Stimulated activated naive CD8-positive, alpha-beta T cell treated with anti-CD3 and anti-CD28 coated beads, Interleukin-15, Interleukin-2, amounts not matched to agents 100 ng/mL and 50 ng/mL, for 24 hours (primary cell): ENCODE measurements around the gene OR6X1.

ENCODE experiments used
- H3K27ac Mint-ChIP-seq: one replicate; pipeline ENCODE4 v1.8.0; 2021; ENCODE audit warnings: mild to moderate bottlenecking, mixed read lengths
- H3K27me3 Mint-ChIP-seq: one replicate; pipeline ENCODE4 v1.8.0; 2021; ENCODE audit warnings: mixed read lengths
- H3K36me3 Mint-ChIP-seq: one replicate; pipeline ENCODE4 v1.8.0; 2021; ENCODE audit warnings: low read depth, mixed read lengths
- H3K4me1 Mint-ChIP-seq: one replicate; pipeline ENCODE4 v1.8.0; 2021; ENCODE audit warnings: low read depth, mixed read lengths
- H3K4me3 Mint-ChIP-seq: one replicate; pipeline ENCODE4 v1.8.0; 2021; ENCODE audit warnings: mild to moderate bottlenecking, mixed read lengths
- H3K9me3 Mint-ChIP-seq: one replicate; pipeline ENCODE4 v1.8.0; 2021; ENCODE audit warnings: mixed read lengths

OR6X1 gene, protein sequence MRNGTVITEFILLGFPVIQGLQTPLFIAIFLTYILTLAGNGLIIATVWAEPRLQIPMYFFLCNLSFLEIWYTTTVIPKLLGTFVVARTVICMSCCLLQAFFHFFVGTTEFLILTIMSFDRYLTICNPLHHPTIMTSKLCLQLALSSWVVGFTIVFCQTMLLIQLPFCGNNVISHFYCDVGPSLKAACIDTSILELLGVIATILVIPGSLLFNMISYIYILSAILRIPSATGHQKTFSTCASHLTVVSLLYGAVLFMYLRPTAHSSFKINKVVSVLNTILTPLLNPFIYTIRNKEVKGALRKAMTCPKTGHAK

DNA sequence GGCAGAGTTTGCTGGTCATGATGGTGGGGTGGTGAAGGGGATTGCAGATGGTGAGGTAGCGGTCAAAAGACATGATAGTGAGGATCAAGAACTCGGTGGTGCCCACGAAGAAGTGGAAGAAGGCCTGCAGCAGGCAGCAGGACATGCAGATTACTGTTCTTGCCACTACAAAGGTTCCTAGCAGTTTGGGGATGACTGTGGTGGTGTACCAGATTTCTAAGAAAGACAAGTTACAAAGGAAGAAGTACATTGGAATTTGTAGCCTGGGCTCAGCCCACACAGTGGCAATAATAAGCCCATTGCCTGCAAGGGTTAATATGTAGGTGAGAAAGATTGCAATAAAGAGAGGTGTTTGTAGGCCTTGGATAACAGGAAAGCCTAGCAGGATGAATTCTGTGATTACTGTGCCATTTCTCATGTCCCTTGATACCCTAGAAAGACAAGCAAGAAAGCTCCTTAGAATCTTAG lies at the start of gene OR6X1:
OR6X1 (minus strand) TSS at position 418 of the 468 bp plus-strand sequence; CDS start at position 418, 0 bp downstream.
- Mint-ChIP-seq H3K36me3 (no peaks in the 10 kb centered on the region), H3K27me3 (peaks cover 45% of the 10 kb centered on the region), H3K4me3 (no peak within 1 kb of the TSS), H3K27ac (no peak within 1 kb of the TSS), H3K4me1 (no peaks in the 10 kb centered on the region), H3K9me3 (no peaks in the 10 kb centered on the region)

DNA sequence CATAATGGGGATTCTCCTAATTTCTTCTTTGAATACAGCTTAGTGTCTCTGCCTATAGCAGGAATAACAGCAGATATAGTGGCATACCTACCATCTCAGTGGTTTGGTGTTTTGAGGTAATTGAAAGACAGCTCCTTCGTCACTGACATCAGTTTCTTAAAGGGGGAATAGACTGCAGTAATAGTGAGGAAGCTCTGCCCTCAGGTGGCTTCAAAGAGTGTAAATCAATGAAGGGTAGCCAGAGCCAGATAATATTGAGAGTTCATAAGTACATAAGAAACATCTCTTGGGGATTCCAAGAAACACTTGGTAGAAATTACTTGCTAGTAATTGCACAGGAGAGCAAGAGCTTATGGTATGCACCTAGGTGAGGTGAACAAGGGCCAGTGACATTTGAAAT lies 47.4 kb upstream of the OR6X1 start:
- H3K36me3 Mint-ChIP-seq: no peaks in the 10 kb centered on the region
- no peak overlapping the region for H3K27ac Mint-ChIP-seq
- H3K4me3 Mint-ChIP-seq: no peak overlapping the region
- no peaks in the 10 kb centered on the region for H3K4me1 Mint-ChIP-seq
- H3K27me3 Mint-ChIP-seq: peaks cover 4% of the 10 kb centered on the region
- H3K9me3 Mint-ChIP-seq: no peaks in the 10 kb centered on the region

DNA sequence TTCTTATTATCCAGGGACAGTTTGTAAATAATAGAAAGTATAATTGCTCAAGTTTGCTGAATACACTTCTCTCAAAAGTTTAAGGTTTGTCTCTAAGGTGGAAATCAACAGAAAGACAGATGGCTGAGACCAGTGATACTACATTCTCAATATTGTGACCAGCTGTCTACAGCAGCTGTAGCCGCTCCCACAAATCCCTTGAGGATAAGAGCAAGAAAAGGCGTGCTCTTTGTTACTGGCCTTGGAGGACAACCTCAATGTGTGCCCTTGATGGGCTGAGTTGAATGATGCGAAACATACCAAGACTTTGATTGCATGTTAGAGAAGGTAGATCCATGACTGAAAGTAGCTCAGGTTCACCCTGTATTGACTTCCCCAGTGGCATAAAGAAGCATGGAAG lies 45.7 kb upstream of the OR6X1 start:
- Mint-ChIP-seq H3K4me3 (no peak overlapping the region), H3K27me3 (peaks cover 4% of the 10 kb centered on the region), H3K9me3 (no peaks in the 10 kb centered on the region), H3K36me3 (no peaks in the 10 kb centered on the region), H3K27ac (no peak overlapping the region), H3K4me1 (no peaks in the 10 kb centered on the region)

DNA sequence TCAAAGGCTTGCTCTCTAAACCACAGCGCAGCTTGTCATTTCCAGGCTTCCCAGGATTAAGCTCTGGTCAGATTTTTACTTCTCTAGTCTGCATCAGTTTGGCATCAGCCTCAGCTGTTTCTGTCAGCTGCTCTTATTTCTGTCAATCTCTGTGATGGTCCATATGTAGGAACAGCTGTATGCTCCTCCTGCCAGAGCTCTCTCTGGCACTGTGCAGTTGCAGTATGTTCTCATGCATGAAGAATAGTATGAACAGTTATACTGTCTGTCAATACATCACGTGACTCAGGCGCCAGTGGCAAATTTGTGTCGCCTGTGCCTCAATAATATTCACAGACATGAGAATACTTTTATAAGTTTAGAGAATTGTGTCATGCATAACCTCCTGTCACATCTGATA lies 45.1 kb upstream of the OR6X1 start:
- peaks cover 4% of the 10 kb centered on the region for H3K27me3 Mint-ChIP-seq
- no peak overlapping the region for H3K27ac Mint-ChIP-seq
- H3K9me3 Mint-ChIP-seq: no peaks in the 10 kb centered on the region
- H3K4me3 Mint-ChIP-seq: no peak overlapping the region
- no peaks in the 10 kb centered on the region for H3K4me1 Mint-ChIP-seq
- no peaks in the 10 kb centered on the region for H3K36me3 Mint-ChIP-seq

DNA sequence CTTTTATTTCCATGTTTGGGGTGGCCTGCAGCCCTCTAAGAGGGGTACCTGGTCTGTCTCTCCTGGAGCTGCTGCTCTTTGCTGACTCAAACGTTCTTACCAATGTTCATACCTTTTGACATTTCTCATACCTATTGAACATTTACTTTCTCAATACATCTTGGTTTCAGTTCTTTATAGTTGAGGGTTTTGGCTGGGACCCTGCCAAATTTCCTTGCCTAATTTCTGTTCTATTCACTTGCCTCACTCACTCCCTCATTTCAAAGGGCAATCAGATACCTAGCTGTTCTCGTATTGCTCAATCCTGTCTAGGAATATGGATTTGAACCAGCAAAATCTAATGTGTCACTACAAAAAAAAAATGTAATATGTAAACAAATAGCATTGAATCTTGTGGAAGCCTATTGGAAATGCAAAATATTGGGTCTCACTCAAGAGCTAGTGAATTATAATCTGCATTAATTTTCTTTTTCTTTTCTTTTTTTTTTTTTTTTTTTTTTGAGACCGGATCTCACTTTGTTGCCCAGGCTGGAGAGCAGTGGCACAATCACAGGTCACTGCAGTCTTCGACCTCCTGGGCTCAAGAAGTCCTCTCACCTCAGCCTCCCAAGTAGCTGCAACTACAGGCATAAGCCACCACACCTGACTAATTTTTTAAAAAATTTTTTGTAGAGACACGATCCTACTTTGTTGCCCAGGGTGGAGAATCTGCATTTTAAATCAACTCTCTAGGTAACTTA lies 44.4 kb upstream of the OR6X1 start:
- H3K4me1 Mint-ChIP-seq: no peaks in the 10 kb centered on the region
- H3K27me3 Mint-ChIP-seq: peaks cover 4% of the 10 kb centered on the region
- H3K36me3 Mint-ChIP-seq: no peaks in the 10 kb centered on the region
- H3K27ac Mint-ChIP-seq: no peak overlapping the region
- no peaks in the 10 kb centered on the region for H3K9me3 Mint-ChIP-seq
- H3K4me3 Mint-ChIP-seq: no peak overlapping the region

DNA sequence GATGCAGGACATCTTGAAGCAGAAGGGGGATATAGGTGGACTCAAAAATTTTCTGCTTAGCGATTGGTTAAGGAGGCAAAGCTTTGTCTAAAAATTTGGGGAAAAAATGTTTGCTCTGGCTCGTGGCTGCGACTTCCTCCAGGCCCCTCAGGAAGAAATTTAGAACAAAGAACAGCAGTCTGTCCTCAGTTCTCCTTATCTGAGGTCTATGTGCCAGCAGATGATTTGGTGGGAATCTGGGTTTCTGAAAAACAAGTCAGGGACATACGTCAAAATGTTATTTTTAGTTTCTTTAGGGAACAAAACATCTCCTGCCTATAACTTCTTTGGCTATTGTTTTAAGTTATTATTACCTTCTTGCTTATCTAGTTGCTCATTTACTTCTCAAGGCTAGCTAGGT lies 43.8 kb upstream of the OR6X1 start:
- peaks cover 5% of the 10 kb centered on the region for H3K27me3 Mint-ChIP-seq
- H3K36me3 Mint-ChIP-seq: no peaks in the 10 kb centered on the region
- no peaks in the 10 kb centered on the region for H3K4me1 Mint-ChIP-seq
- H3K27ac Mint-ChIP-seq: no peak overlapping the region
- H3K9me3 Mint-ChIP-seq: no peaks in the 10 kb centered on the region
- no peak overlapping the region for H3K4me3 Mint-ChIP-seq

DNA sequence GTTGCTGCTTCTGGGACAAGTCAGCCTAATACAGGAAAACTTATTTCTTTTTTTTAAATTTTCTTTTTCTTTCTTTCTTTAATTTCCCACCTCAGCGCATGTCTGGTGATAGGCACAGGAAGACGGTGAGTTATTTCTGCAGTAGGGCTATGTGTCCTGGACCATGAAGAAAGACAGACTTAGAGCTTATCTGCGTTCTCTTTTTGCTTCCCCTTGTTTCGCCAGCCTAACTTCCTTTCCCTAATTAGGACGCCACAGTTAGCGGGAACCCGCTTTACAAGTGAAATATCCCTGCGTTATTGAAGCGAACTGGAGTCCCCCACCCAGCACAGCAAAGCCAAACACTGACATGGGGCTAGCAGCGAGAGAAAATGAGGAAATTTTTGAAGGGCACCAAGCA lies 43.2 kb upstream of the OR6X1 start:
- no peaks in the 10 kb centered on the region for H3K9me3 Mint-ChIP-seq
- H3K27me3 Mint-ChIP-seq: peaks cover 4% of the 10 kb centered on the region
- no peak overlapping the region for H3K27ac Mint-ChIP-seq
- no peaks in the 10 kb centered on the region for H3K4me1 Mint-ChIP-seq
- H3K4me3 Mint-ChIP-seq: no peak overlapping the region
- H3K36me3 Mint-ChIP-seq: no peaks in the 10 kb centered on the region

DNA sequence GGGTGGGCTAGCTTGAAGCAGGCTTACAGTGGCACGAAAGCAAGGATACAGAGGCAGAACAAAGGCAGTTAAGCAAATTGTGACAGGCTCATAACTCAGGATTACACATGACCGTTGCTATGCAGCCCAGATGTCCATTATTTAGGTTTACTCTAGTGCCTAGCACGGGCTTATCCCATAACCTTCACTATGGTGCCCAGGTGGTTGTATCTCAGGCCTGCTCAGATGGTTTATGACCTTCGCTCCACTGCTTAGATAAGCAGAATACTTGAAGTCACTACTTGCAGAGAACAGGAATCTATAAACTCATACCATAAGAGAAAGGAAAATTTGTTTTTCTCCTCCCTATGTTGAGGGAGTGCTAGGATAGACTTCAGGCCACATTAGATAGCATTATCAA lies 42.8 kb upstream of the OR6X1 start:
- Mint-ChIP-seq H3K36me3 (no peaks in the 10 kb centered on the region), H3K27me3 (peaks cover 4% of the 10 kb centered on the region), H3K4me1 (no peaks in the 10 kb centered on the region), H3K4me3 (no peak overlapping the region), H3K27ac (no peak overlapping the region), H3K9me3 (no peaks in the 10 kb centered on the region)

DNA sequence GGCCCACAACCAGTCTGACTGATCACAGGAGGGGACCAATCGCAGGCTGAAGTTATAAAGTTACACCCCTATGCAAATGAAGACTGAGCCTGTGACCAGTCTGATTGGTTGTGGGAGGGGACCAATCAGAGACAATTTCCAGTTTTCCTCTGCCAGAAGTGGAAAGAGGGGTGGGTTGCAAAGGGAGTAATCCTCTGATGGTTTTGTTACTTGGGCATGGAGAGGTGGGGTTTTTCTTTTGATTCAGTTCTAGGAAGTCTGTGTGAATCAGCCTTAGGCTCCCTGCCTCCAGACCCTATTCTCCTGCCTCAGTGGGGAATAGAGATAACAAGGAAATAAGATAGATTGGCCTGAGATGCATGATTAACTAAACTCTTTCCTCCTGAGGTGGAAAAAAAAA lies 41.9 kb upstream of the OR6X1 start:
- H3K4me3 Mint-ChIP-seq: no peak overlapping the region
- no peaks in the 10 kb centered on the region for H3K4me1 Mint-ChIP-seq
- peaks cover 4% of the 10 kb centered on the region for H3K27me3 Mint-ChIP-seq
- no peaks in the 10 kb centered on the region for H3K9me3 Mint-ChIP-seq
- H3K27ac Mint-ChIP-seq: no peak overlapping the region
- H3K36me3 Mint-ChIP-seq: no peaks in the 10 kb centered on the region

DNA sequence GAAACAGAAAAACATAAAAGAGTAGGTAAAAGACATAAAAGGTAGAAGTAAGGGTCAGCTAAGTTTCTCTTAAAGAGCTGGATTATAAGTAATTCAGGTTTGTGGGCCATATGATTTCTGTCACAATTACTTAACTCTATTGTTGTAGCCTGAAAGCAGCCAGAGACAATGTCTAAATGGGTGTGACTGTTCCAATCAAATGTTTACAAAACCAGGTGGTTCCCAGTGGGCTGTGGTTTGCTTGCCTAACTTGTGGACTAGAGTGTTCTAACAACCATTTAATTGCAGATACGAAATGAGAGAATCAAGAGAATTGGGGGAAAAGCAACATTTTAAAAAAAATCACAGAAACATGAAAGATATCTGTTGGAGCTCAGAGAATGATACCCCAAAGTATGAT lies 29.2 kb upstream of the OR6X1 start:
- Mint-ChIP-seq H3K27ac (no peak overlapping the region), H3K4me3 (no peak overlapping the region), H3K27me3 (peaks cover 26% of the 10 kb centered on the region), H3K9me3 (no peaks in the 10 kb centered on the region), H3K36me3 (no peaks in the 10 kb centered on the region), H3K4me1 (no peaks in the 10 kb centered on the region)

DNA sequence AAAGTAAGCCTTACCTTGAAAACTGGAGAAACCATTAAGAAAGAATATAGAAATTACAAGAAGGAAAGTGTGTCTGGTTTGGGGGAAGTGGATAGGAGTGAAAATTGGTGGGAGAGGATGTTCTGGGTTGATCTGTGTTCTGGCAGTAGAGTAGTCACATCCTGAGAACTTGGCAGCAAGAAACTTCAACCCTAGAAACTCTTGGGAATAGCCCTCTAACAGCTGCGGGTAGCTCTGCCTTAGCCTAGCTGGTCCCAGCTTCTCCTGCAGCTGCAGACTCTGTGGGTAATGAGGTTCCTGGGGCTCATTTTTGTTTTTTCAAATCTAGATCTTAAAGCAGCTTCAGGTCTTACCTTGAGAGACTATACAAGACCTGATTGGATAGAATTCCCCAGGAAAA lies 24.2 kb upstream of the OR6X1 start:
- Mint-ChIP-seq H3K27me3 (peaks cover 9% of the 10 kb centered on the region), H3K4me3 (no peak overlapping the region), H3K36me3 (no peaks in the 10 kb centered on the region)

DNA sequence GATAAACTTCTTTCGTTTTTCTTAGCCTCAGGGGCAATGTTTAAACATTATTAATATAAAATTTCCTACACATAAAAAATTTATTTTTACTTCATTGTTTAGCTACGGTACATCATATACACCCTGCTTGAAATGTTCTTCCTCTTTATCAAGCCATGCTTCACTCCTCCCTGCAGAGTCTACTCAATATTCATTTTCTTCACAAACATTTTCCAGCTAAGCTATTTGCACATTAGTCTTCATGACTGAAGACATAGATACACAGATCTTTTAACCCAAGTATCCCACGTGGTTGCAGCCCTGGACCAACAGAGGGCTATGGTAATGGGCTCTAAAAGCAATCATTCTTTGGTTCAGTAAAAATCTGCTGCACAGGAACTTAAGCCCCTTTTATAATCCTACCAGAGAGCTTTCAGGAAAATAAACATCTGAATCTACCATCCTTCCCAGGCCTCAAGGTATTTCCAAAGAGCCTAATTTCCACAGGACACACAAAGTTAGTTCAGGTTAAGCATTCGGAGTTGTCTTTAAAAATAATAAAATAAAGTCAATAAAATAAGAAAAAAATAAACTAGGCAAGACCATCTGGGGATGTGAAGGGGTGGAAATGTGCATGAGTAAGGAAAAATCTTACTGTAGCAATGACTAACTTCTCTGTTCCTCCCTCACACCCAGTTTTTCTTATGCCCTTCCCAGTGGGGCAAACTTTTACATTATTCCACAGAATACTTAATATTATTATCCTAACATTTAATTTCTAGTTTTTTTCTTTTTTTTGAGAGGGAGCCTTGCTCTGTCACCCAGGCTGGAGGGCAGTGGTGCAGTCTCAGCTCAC lies 21.6 kb upstream of the OR6X1 start:
- Mint-ChIP-seq H3K36me3 (no peaks in the 10 kb centered on the region), H3K27ac (no peak overlapping the region), H3K4me3 (no peak overlapping the region), H3K9me3 (no peaks in the 10 kb centered on the region), H3K27me3 (no peaks in the 10 kb centered on the region), H3K4me1 (no peaks in the 10 kb centered on the region)

More for the DNA sequence above, 24.2 kb upstream of the OR6X1 start:
- H3K4me1 Mint-ChIP-seq: no peaks in the 10 kb centered on the region
- H3K9me3 Mint-ChIP-seq: no peaks in the 10 kb centered on the region
- H3K27ac Mint-ChIP-seq: no peak overlapping the region

DNA sequence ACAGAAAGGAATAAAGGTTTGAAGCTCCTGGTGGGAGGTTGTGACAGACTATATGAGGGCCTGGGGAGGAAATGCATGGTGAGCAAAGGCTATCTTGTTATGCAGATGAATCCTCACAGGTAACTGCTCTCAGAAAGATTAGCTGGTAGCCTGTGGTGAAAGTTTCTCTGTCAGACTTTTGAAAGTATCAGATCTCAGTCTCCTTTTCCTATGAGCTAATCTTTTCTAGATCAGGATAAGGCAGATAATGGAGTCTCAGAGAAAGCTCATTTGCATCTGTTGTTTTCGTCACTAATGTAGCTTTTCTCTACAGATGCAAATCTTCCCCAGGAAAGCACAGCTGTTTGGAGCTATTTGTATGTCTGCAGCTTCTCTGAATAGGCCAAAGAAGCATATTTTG lies 21.0 kb upstream of the OR6X1 start:
- Mint-ChIP-seq H3K36me3 (no peaks in the 10 kb centered on the region), H3K27me3 (no peaks in the 10 kb centered on the region), H3K4me3 (no peak overlapping the region), H3K4me1 (no peaks in the 10 kb centered on the region), H3K9me3 (no peaks in the 10 kb centered on the region), H3K27ac (no peak overlapping the region)

DNA sequence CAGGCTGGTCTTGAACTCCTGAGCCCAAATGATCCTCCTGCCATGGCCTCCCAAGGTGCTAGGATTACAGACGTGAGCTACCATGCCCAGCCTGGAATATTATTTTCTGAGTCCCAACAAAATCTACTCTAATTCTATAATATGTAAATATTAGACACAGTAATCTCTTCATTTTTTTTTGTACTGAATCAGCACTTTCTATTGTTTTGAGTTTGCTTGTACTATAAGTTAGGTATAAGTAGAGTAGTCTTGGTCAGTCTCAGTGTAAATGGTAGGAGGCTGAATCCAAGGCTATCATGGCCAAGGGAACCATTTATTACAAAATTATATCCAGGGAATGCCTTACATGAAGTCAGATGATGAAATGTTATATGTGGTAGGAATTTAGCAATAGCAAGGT lies 19.6 kb upstream of the OR6X1 start:
- H3K36me3 Mint-ChIP-seq: no peaks in the 10 kb centered on the region
- no peaks in the 10 kb centered on the region for H3K4me1 Mint-ChIP-seq
- no peaks in the 10 kb centered on the region for H3K27me3 Mint-ChIP-seq

DNA sequence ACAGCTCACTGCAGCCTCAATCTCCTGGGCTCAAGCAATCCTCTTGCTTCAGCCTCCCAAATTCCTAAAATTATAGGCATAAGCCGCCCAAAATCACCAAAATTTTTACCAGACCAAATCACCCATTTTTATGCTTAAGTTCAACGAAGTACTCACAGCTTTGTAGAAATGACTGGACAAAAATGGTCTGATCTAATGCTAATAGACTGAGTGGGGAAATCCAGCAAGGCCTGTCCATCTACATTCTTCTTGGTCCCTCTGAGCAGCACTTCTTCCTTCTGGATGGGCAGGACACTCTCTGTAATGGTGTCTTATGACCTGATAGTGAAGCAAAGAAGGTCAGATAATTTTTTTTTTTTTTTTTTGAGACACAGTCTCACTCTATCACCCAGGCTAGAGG lies 18.7 kb upstream of the OR6X1 start:
- Mint-ChIP-seq H3K4me1 (no peaks in the 10 kb centered on the region), H3K27ac (no peak overlapping the region), H3K36me3 (no peaks in the 10 kb centered on the region), H3K9me3 (no peaks in the 10 kb centered on the region), H3K27me3 (peaks cover 5% of the 10 kb centered on the region), H3K4me3 (no peak overlapping the region)

More for the DNA sequence above, 19.6 kb upstream of the OR6X1 start:
- Mint-ChIP-seq H3K27ac (no peak overlapping the region), H3K9me3 (no peaks in the 10 kb centered on the region), H3K4me3 (no peak overlapping the region)
